SW 1271 (cell line): Measurements from ENCODE around the gene MAN1A1.
"Not testable (repeated sequence)": the region's sequence is repeated elsewhere in the genome, so short reads cannot be mapped to it uniquely, and the experiment has no call there.

Experiments used
- DNase-seq, 2 experiments: peaks; one replicate each; lab custom pipeline; 2025; lab: John Stamatoyannopoulos, UW

The MAN1A1 gene

DNA sequence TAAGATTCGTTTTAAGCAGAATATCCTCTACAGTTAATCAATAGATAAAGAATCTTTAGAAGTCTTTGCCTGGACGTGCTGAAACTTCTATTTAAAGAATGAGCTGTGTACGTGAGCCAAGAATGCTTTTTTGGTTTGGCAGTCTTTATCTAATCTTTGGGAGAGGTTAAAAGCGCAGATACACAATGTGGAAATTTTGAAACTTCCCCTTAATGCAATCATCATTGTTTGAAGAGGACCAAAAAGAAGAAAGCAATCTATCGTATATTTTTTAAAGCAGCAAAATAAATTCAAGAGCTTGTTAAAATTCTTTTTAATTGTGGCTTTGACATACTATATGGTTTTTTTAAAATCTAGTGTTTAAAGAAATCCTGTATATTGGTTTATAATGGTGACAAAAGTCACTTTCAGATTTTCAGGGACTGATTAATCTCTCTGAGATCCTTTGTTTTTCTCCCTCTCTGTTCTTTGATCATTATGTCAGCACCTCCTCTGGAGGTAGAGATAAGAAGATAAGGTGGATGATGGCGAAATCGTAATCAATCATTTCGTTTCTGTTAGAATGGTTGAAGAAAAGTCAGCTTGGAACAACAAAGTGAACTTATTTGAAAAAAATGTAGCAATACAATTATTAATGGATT is 179.0 kb downstream of the MAN1A1 start:
- DNase-seq, result no peak

DNA sequence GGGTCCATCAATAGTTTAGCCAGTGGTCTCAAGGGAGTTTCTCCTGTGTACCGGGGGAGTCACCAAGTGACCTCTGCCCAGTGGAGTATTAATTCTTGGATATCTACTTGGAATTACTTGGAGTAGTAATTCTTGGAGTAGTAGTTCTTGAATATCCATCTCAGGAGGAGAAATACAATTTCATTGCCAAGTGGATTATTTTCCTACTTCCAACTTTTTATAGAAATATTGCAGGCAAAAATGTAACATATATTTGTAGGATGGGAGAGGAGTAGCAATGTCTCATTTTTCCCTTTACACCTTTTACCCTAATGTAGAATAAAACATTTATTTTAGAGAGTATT is 179.5 kb downstream of the MAN1A1 start:
- no peak for DNase-seq

DNA sequence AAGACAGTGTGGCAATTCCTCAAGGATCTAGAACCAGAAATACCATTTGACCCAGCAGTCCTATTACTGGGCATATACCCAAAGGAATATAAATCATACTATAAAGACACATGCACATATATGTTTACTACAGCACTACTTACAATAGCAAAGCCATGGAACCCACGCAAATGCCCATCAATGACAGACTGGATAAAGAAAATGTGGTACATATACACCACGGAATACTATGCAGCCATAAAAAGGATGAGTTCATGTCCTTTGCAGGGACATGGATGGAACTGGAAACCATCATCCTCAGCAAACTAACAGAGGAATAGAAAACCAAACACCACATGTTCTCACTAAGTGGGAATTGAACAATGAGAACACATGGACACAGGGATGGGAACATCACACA is 180.2 kb downstream of the MAN1A1 start:
- not testable (repeated sequence) for DNase-seq

DNA sequence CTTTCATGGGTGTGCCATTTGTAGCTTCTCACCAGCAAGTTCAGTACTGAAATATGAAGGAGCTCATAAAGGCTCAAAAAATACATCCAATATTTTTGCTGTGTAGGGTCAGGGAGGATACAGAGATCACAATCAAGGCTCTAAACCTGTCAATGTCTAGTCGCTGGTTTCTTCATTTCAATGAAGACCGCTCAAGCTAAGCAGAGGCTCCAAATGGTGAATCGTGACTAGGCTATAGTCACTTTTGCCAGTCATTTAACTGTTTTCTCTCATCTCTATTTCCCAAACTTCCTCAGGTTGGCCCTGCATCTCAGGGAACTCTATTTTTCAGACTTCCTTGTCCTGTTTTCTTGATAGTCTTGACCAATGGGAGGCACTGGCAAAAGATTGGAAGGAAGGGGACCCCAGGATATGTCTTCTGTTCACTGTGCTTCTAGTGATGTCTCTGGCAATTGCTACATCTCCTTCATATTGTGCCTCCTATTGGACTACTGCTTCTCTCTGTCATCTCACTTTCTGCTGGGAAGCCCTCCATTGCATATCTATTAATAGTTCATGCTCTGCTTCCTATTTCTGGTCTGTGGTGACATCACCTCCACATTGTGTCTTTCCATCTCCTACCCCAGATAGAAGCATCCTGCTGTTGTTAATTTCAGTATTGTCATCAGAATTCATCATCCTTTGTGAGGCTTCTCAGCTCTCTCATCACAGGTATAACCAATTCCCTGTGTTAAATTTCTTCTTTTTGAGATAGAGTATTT is 183.4 kb downstream of the MAN1A1 start:
- DNase-seq, result no peak

DNA sequence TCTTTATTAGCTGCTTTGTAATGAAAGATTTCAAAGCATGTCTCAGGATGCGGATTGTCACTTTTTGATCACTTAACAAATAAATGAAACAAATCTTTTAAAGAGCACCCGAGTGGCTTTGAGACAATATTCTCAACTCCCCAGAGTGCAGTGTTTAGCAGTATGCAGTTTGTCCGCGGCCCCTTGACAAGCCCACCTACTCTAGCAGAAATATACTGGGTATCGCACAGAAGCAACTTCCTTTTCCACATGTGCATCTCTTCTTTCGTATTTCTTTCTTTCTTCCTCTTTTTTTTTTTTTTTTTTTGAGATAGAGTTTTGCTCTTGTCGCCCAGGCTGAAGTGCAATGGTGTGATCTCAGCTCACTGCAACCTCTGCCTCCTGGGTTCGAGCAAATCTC is 186.6 kb downstream of the MAN1A1 start:
- no peak for DNase-seq

DNA sequence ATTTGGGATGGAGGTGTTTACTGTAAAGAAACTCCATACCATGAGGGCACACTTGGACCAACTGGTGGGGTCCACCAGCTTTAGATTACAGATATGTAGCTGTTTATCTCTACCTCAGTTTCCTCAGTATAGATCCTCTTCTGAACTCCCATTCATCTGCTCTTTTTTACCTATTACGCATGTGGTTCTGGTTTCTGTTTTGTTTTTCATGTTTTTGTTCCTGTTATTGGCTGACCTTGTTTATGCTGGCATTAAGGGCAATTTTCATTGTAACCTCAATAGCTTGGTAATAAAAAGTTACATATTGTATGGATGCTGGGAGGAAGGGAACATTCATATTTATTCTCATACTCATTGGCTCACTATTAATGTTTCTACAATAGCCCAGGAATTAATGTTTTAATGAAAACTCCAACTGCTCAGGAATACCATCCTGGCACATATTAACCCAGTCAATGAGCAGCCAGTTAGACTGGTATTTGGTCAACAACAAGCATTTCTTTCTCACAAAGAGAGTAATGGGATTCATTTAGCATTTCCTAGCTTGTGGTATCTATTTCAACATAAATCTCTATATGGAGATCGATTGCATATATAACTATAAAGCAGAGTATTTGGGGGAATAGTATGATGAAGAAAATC is 187.3 kb downstream of the MAN1A1 start:
- DNase-seq, result no peak

DNA sequence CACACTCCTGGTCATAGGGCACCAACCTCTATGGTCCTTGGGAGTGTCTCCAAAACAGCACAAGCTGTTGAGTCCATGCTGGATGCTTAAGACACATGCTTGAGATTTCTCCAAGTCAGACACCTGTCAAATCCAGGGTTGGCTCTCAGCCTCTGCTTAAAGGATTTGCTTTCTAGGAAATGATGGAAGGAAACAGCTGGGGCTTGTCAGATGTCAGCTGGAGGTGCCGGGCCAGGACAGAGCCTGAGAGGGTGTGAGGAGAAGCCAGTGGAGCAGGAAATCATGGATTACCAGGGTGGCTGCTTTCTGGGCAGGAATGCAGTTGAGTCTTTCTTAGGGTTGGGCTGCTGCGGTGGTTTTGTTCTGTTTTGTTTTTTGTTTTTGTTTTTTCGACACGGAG is 188.1 kb downstream of the MAN1A1 start:
- DNase-seq, result no peak

DNA sequence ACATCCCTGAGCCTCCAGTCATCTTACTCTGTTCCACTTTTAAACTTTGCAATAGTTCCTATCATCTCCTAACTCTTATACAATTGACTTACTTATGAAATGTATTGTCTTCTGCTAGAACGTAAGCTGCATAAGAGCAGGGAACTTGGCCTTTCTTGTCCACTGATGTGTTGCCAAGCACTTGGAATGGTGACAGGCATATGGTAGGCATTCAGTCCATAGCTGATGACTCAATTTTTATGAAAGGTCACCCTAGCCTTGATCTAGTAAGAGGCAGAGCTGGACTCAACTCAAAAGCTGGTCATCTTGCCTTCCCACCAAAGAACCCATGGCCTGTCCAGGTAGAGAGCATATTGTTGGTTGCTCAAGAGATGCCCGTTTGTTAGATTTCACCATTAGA is 188.7 kb downstream of the MAN1A1 start:
- DNase-seq, result no peak

DNA sequence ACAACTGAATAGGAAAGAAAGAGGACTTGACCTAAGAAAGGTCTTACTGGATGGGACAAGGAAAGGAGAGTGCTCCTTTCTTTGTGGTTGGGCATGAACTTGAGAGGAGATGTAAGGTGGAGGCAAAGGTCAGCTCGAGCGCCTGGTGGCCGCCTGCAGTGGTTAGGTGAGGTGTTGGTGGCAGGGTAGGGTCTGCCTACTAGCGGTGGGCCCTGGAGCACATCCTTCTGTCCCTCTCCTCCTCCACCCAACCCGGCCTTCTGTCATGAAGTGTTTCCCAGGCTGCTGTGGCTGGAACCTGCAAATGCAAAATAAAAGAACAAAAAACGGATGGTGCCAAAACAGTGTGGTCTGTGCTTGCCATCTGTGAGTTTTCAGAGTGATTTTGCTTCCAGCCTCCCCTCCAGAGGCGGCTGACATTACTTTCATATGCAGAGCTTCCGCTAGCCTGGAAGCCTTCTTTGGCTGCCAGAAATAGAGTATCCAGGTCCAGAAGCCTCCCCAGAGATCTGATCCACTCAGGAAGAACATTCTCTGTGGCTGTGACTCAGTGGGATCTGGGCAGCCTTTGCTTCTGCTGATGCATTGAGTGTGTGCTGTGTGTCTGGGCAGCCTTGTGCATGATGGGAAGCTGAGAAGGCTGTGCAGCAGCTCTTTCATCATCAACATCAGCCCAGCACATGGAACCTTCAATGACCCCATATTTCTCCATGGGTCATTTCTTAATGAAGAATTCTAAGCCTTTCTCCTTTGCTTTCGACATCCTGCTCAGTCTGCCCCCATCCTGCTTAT is 191.3 kb downstream of the MAN1A1 start:
- no peak for DNase-seq

DNA sequence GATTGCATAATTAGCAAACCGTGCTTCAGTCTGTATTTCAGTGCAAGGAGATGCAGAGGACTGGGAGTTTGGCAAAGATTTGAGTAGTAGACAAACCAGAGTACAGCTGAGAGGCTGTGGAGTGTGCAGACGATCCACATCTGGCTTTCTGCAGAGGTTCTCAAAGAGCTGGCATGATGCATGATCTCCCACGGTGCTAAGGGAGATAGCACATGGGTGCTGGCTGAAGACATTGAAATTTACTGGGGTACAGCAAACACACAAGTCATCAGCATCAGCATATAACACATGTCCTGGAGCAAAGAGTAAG is 192.1 kb downstream of the MAN1A1 start:
- DNase-seq, result no peak

DNA sequence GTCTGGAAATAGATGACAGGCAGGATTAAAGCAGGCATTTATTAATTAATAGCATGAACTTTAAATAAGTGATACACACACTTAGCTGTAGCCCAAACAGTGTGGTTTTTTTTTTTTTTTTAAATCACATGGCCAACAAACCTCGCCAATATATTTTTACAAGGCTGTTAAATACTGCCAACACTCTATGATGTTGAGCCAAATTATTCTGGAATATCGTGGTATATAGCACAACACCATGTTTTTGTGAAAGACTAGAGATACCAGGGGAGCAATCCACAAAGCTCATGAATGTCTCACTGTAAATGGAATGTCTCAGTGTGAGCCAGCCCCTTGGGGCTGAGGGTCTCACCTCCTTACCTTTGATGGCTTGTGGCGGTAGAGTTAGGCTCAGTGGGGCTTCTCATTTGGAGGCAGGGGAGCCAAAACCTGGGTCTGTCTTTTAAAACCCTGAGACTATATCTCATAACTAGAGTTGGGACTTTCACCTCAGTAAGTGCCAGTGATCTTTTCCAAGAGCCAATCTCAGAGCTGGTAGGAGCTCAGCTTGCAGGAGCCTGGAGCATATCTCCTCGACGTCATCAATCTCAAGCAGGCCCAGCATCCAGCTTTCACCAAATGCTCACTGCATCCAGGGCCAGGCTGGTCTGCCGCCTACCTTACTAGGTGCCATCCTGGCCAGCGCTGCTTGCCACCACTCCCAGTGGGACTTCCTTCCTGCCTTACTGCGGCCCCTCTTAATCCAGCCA is 192.6 kb downstream of the MAN1A1 start:
- no peak for DNase-seq

DNA sequence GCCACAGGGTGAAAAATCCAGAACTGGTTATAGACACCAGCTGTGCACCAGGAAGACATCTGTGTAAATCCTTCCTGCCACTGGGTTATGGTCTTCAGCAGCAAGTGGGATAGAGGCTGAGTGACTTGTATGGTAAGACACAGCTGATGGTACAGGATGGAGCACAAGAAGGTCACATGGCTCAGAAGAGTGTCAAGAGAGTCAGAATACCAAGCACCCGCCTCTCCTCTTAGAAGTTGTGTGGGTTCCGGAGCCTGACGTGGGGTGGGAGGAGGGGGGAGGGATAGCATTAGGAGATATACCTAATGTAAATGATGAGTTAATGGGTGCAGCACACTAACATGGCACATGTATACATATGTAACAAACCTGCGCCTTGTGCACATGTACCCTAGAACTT is 193.5 kb downstream of the MAN1A1 start:
- not testable (repeated sequence) for DNase-seq

DNA sequence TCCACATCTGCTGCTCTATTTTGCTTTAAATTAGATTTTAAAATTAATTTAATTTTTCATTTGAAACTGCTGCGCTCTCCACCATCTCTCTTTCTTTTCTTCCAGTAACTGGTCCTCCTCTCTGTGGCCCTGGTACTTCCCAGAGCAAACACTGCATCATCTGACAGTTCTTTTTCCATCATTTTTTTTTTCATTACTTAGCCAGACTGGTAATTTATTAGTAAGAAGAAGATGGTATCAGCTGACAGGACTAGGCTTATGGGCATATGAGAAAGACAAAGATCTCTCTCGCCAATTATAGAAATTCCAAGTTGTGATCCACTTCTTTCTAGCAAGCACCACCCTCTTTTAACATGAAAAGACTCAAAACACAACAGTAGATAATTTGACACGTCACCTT is 197.4 kb downstream of the MAN1A1 start:
- DNase-seq, result no peak

DNA sequence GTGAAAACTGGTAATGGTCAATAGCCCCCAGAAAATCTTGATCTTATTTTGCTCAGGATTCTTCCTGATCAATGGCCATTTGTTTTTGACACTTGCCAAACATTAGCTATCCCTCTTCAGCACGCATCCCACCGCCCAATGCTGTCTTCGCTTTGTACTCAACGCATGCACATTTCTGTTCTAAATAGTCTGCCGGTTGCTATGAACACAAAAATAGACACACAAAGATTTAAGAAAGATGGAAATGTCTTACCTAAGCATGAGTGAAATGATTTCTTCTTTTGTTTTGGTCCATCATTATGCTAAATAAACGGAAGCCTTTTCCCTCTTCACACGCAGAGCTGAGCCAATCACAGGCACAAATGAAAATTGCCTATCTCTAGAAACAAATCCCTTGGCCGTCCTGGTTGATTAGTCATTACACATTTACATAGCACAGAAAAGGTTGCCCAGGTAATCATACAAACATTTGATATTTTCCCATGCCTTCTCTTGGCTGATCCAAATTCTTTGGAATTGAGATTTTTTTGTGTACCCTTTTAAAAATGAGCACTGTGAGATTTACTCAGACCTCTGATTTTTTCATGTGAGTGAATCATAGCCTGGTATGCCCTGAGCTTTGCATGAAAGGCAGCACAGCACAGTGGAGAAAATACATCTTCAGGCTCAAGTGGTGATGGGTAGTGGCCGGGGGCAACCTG is 200.6 kb downstream of the MAN1A1 start:
- DNase-seq, result no peak

DNA sequence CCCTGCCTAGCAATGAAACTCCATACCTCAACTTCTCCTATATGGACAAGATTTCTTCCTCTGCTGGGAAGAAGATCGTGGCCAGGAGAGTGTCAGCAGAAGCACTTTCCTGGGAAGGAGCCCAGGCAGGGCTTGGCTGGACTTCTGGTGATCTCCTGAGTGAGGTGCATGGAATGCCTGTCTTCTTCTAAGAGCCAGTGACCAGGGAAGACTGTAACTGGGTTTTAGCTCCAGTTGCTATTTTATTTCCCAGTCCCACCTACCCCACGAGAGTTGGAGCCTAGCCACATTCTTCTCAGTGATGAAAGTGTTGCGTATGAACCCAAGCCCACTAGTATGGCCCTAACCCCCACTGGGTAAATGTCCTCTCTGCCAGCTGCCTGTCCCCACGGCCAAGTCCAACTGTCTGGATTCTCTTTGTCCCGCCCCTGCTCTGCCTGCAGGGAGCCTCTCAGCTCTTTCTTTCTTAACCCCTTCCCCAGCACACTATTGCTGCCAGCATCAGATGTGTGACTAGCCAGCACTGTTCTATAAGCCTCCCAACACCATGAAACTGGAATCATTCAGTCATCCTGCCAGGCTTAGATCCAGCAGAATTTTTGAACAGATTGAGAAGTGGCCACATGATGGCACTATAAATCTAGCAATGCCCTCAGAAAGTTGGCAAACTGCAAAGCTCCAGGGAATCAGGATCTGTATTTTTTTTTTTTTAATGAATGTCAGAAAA is 201.3 kb downstream of the MAN1A1 start:
- DNase-seq, result peak in 1 of 2 experiments; percentile 49

DNA sequence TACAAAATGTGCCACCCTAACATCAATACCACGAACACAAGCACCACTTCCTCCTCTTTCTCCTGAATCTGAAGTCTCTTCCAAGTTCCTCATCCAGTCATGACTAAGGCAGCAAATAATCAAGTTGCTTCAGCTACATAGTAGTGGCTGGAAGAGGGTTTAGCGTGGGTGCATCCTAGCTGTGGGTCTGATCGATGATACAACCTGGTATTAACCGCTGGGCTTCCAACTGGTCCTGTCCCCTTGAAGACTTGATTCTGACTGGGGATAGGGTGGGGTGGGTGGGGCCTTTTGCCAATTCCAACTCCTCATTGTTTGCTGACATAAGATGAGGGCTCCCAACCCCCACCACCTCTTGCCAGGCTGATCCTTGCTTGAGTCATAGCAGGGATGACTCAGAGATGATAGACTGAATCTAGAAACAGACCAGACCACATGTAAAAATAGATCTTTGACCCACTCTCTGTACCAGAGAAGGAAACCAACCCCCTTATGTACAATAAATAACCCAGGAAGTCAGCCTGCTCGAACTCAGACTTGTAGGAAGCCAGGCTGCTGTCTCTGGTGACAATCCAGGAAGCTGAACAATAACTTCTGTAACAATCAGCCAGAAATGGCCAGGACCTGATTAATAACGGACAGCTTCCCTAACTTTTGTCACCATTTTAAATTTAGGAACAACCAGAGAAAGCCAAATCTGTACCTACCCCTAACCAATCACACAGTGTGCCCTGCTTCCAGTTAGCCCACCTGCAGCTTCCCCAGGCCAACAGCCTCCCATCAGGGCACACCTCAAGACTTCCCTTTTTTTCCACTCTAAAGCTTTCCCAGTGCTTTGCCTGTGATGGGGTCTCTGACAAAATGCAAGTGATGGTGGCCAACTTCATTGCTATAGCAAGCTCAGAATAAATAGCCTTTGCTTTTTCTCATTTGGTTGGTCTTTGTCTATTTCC is 202.2 kb downstream of the MAN1A1 start:
- peak; percentile 60 to 86 for DNase-seq

DNA sequence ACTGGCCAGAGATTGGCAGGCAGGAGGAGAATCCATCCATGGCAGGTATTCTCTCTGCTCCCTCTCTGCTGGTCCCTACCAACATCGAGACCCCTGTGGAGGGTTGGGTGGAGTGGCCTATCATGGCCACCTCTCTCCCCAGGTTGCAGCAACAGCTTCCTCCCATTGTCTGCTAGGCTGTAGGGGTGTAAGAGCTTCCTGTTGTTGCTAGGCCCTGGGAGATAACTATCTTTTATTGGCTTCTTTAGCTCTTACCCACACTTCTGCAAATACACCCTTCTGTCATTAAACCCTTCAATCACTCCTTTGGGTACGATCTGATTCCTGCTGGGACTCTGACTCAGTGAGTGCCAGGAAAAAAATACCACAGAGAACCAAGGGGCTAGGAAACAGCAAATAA is 204.4 kb downstream of the MAN1A1 start:
- DNase-seq, result no peak

DNA sequence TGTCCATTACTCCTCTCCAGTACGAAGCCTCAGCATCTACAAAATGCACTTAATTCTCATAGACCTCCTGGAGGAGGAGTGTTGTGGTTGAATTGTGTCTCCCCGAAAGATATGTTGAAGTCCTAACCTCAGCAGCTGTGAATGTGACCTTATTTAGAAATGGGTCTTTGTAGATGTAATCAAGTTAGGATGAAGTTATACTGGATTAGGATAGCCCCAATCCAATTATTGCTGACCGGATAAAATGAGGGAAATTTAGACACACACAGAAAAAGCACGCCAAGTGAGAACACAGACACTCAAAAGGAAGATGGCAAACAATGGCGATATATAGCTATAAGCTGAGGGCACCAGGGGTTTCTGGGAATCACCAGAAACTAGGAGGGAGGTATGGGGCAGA is 206.9 kb downstream of the MAN1A1 start:
- no peak for DNase-seq

DNA sequence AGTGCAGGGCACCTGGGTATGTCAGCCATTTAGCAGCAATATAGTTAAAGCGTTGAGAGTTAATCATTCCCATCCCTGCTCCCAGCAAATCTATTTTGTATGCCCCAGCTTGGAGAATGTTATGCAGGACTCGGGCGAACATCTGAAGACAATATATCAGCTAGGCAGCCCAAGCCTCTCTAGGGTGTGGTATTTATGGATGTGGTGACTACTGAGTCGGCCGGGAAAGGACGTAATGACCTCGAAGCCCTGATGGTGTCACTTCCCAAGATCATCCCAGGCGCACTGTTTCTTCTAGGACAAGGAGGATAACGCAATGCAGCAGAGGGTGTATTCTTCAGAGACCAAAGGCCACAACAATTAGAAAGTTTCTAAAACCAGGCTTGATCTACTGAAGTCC is 207.5 kb downstream of the MAN1A1 start:
- DNase-seq, result no peak
